ENCODE measurements around the gene ABCC1.
"Not testable (repeated sequence)": the region's sequence is repeated elsewhere in the genome, so short reads cannot be mapped to it uniquely, and the experiment has no call there.

The ABCC1 gene

GRCh38 chr16:16158741-16159374 lies 209.4 kb downstream of the ABCC1 start:
- Histone ChIP-seq H3K4me3 (ENCODE audit: insufficient read depth, low read length, poor library complexity, severe bottlenecking) (no peak overlapping the region), H3K9me3 (ENCODE audit: insufficient read depth, low read length) (no peaks in the 10 kb centered on the region), H3K79me2 (ENCODE audit: insufficient read depth, low read length) (no peaks in the 10 kb centered on the region), H3K9me2 (replicated peaks; ENCODE audit: insufficient read depth, low read length) (no peaks in the 10 kb centered on the region), H3K4me2 (ENCODE audit: low read depth, low read length, poor library complexity, severe bottlenecking) (no peak overlapping the region), H3K27ac (ENCODE audit: low read depth, low read length) (no peak overlapping the region), H3F3A (ENCODE audit: insufficient read depth) (no peaks in the 10 kb centered on the region), H4K20me1 (ENCODE audit: low read depth, low read length) (no peaks in the 10 kb centered on the region), H3K36me3 (ENCODE audit: low read length) (no peaks in the 10 kb centered on the region), H3K9ac (ENCODE audit: low read length) (no peak overlapping the region), H3K27me3 (ENCODE audit: low read length) (no peaks in the 10 kb centered on the region), H2AFZ (ENCODE audit: low read depth, low read length, severe bottlenecking) (no peak overlapping the region)
- TF ChIP-seq EZH2phosphoT487 (conservative IDR thresholded peaks at IDR 0.05; ENCODE audit: low read length) = no peak
- TF ChIP-seq, protein P1, sequence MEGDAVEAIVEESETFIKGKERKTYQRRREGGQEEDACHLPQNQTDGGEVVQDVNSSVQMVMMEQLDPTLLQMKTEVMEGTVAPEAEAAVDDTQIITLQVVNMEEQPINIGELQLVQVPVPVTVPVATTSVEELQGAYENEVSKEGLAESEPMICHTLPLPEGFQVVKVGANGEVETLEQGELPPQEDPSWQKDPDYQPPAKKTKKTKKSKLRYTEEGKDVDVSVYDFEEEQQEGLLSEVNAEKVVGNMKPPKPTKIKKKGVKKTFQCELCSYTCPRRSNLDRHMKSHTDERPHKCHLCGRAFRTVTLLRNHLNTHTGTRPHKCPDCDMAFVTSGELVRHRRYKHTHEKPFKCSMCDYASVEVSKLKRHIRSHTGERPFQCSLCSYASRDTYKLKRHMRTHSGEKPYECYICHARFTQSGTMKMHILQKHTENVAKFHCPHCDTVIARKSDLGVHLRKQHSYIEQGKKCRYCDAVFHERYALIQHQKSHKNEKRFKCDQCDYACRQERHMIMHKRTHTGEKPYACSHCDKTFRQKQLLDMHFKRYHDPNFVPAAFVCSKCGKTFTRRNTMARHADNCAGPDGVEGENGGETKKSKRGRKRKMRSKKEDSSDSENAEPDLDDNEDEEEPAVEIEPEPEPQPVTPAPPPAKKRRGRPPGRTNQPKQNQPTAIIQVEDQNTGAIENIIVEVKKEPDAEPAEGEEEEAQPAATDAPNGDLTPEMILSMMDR (IDR thresholded peaks at IDR 0.05; ENCODE audit: insufficient read depth, low read length, poor library complexity, severe bottlenecking) = no peak

DNA sequence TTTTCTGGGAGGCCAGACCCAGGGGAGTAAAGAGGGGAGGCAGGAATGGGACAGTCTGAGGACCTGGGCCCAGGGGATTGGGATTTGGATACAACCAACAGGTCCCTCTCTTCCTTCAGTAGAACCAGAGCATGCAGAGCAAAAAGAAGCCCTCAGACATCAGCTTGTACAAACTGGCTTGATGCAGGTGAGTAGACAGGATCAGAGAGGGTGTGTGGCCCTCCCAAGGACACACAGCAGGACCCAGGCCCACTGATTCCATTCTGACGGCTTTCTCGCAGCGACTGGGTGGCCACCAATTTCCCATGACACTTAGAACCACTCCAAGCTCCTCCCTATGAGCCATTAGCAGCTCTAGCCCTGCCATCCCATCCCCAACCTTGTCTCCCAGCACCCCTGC lies 210.2 kb downstream of the ABCC1 start:
- H3F3A ChIP-seq (ENCODE audit: insufficient read depth) = no peaks in the 10 kb centered on the region
- H3K36me3 ChIP-seq (ENCODE audit: low read length) = no peaks in the 10 kb centered on the region
- H3K4me2 ChIP-seq (ENCODE audit: low read depth, low read length, poor library complexity, severe bottlenecking) = no peak overlapping the region
- H3K9me3 ChIP-seq (ENCODE audit: insufficient read depth, low read length) = no peaks in the 10 kb centered on the region
- no peak overlapping the region for H3K27ac ChIP-seq (ENCODE audit: low read depth, low read length)
- H3K79me2 ChIP-seq (ENCODE audit: insufficient read depth, low read length) = no peaks in the 10 kb centered on the region
- H2AFZ ChIP-seq (ENCODE audit: low read depth, low read length, severe bottlenecking) = no peak overlapping the region
- no peak overlapping the region for H3K9ac ChIP-seq (ENCODE audit: low read length)
- TF ChIP-seq, protein P1 (IDR thresholded peaks at IDR 0.05; ENCODE audit: insufficient read depth, low read length, poor library complexity, severe bottlenecking) = no peak
- TF ChIP-seq EZH2phosphoT487 (conservative IDR thresholded peaks at IDR 0.05; ENCODE audit: low read length) = no peak
- no peaks in the 10 kb centered on the region for H3K9me2 ChIP-seq (replicated peaks; ENCODE audit: insufficient read depth, low read length)
- no peak overlapping the region for H3K4me3 ChIP-seq (ENCODE audit: insufficient read depth, low read length, poor library complexity, severe bottlenecking)
- no peaks in the 10 kb centered on the region for H4K20me1 ChIP-seq (ENCODE audit: low read depth, low read length)
- no peaks in the 10 kb centered on the region for H3K27me3 ChIP-seq (ENCODE audit: low read length)

DNA sequence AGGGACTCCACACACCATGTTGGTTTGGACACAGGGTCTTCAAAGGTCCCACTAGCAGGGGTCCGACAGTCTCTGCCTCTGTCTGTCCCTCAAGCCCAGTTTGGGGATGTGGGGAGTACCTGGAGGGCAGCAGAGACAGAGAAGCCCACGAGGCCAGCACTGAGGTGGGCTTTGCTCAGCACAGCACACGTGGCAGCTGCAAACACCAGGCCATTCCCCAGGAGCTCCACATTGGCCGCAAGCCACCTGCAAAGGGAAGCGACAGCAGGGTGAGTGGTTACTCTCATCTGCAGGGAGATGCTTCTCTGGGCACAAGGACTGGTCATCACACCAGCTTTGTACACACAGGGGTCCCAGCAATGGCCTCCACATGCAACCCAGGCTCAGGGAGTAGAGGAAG lies 211.9 kb downstream of the ABCC1 start:
- Histone ChIP-seq H3K9me2 (replicated peaks; ENCODE audit: insufficient read depth, low read length) (no peaks in the 10 kb centered on the region), H3K27me3 (ENCODE audit: low read length) (no peaks in the 10 kb centered on the region), H2AFZ (ENCODE audit: low read depth, low read length, severe bottlenecking) (no peak overlapping the region), H3K9ac (ENCODE audit: low read length) (no peak overlapping the region), H3K4me3 (ENCODE audit: insufficient read depth, low read length, poor library complexity, severe bottlenecking) (no peak overlapping the region), H4K20me1 (ENCODE audit: low read depth, low read length) (no peaks in the 10 kb centered on the region), H3K27ac (ENCODE audit: low read depth, low read length) (no peak overlapping the region), H3K36me3 (ENCODE audit: low read length) (no peaks in the 10 kb centered on the region), H3K4me2 (ENCODE audit: low read depth, low read length, poor library complexity, severe bottlenecking) (no peak overlapping the region), H3F3A (ENCODE audit: insufficient read depth) (no peaks in the 10 kb centered on the region), H3K79me2 (ENCODE audit: insufficient read depth, low read length) (no peaks in the 10 kb centered on the region), H3K9me3 (ENCODE audit: insufficient read depth, low read length) (no peaks in the 10 kb centered on the region)
- TF ChIP-seq, protein P1 (IDR thresholded peaks at IDR 0.05; ENCODE audit: insufficient read depth, low read length, poor library complexity, severe bottlenecking) = no peak
- no peak for TF ChIP-seq EZH2phosphoT487 (conservative IDR thresholded peaks at IDR 0.05; ENCODE audit: low read length)

GRCh38 chr16:16161840-16162239 lies 212.4 kb downstream of the ABCC1 start:
- not testable (repeated sequence) for H3K4me3 ChIP-seq (ENCODE audit: insufficient read depth, low read length, poor library complexity, severe bottlenecking); H3K9ac ChIP-seq (ENCODE audit: low read length); H3F3A ChIP-seq (ENCODE audit: insufficient read depth); H3K27ac ChIP-seq (ENCODE audit: low read depth, low read length); H3K4me2 ChIP-seq (ENCODE audit: low read depth, low read length, poor library complexity, severe bottlenecking); H2AFZ ChIP-seq (ENCODE audit: low read depth, low read length, severe bottlenecking); H3K79me2 ChIP-seq (ENCODE audit: insufficient read depth, low read length); H3K9me3 ChIP-seq (ENCODE audit: insufficient read depth, low read length); H3K36me3 ChIP-seq (ENCODE audit: low read length); H3K27me3 ChIP-seq (ENCODE audit: low read length); H3K9me2 ChIP-seq (replicated peaks; ENCODE audit: insufficient read depth, low read length); H4K20me1 ChIP-seq (ENCODE audit: low read depth, low read length)

All from SU-DHL-6 (cell line).